ENCODE measurements around the gene AARS1.
"Not testable (repeated sequence)": the region's sequence is repeated elsewhere in the genome, so short reads cannot be mapped to it uniquely, and the experiment has no call there.

The AARS1 gene

DNA sequence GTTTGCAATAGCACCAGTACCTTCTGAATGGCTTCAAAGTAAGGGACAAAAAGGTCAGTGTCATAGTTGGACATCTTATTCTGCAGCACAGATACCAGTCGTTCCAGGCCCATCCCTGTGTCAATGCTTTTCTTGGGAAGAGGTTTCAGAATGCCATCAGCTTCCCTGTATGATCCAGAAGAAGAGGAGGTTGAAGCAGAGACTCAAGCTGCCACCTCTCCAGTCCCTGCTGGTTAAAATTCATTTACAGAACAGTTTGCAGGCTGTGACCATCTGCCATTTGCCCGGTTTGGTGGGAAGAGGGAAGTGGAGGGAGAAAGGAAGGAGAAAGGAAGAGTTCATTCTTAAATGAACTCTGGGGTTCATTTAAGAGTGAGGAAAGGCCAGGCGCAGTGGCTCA lies 19.1 kb downstream of the AARS1 start:
- no peak for DNase-seq

DNA sequence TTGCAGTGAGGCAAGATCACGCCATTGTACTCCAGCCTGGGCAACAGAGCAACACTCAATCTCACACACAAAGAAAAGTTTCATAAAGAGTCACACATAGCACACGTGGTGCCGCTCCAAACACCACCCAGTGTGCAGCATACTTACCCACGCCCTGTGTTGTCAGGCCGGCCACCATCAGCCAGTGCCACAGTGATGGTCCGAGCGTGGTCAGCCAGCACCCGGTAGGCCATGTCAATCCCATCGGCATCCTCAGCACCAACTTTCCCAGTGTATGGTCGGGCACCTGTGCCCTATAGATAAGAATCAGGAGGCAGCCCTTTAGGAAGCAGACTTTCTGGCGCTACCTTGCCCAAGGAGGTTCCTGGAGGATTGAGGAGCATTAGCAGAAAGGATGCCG lies 19.8 kb downstream of the AARS1 start:
- no peak for DNase-seq

DNA sequence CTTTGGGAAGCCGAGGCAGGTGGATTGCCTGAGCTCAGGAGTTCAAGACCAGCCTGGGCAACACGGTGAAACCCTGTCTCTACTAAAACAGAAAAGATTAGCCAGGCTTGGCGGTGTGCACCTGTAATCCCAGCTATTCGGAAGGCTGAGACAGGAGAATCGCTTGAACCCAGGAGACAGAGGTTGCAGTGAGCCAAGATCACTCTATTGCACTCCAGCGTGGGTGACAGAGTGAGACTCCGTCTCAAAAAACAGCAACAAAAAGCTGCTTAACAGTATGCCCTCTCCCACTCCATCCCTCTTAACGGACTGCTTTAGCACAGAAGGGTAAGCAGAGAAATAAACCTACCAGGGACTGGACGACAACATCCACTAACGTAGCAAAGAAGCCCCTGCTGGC lies 21.4 kb downstream of the AARS1 start:
- not testable (repeated sequence) for DNase-seq

DNA sequence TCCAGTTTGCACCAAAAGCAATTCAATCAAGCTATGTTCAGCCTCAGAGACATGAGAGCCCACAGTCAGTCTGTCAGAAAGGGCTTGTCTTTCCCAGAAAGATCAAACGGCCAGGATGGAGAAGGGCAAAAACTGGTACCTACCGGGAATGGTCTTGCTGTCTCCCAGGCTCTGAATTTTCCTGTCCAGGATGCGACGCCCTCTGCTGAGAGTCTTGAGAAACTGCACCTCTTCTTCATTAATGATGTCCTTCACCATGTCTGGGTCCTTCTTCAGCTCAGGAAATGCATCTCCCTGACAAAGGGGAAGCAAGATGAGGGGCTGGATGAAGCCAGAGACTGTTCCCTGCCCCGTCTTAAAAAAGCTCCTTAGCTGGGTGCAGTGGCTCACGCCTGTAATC lies 21.8 kb downstream of the AARS1 start:
- peak; percentile 34 for DNase-seq

DNA sequence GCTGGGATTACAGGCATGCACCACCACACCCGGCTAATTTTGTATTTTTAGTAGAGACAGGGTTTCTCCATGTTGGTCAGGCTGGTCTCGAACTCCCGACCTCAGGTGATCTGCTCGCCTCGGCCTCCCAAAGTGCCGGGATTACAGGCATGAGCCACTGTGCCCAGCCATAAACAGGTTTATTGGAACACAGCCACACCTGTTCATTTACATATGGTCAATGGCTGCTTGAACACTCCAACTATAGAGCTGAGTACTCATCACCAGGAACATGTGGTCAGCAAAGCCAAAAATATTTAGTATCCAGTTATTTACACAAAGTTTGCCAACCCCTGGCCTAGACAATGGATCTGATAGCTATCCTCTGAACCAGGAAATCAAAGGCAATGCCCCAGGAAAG lies 29.4 kb downstream of the AARS1 start:
- DNase-seq = not testable (repeated sequence)

DNA sequence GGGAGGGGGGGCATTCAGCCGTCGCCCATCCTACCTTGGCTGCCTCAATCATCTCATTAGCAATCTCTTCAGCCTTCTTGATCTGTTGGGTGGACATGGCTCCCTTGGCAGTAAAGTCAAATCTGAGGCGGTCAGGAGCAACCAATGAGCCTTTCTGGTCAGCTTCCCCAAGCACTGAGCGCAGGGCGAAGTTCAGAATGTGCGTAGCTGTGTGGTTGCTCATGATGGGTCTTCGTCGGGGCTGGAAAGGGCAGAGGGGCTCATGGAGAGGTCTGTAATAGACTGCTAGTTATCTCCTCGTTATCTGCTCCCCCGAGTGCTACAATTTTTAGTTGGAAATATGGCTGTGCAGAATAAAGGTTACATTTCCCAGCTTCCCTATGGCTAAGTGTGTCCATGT lies 30.4 kb downstream of the AARS1 start:
- DNase-seq = no peak

DNA sequence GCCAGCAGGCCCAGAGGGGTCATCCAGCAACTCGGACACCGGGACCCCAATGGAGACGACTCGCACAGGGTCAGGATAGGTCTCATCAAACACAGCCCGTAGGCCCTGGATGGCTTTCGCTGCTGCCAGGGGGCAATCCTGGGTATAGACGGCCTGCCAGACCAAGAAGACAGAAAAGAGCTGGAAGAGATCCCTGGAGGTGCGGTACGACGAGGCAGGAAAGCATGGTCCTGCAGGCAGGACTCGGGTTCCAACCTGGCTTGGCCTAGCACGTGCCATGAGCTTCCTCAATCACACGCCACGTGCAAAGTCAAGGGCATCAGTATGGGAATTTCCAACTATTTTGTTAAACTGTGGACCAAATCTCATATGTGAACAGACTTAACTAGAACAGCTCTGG lies 31.2 kb downstream of the AARS1 start:
- no peak for DNase-seq

DNA sequence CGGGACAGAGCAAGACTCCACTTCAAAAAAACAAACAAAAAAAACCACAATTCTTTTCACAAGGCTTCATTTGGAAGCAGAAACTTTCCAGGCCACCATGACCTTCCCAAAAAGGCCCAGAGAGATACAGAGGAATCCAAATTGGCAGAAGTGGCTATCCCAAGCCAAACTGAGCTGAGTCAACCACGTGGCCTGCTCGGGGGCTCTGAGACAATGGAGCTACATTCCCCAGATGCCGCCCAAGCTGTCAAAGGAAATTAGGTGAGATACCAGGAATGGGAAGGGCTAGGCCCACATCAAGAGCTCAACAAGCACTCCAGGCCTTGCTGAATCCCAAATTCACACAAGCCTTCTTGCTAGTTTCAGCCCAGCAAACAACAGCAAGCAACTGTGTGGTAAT lies 31.9 kb downstream of the AARS1 start:
- no peak for DNase-seq

DNA sequence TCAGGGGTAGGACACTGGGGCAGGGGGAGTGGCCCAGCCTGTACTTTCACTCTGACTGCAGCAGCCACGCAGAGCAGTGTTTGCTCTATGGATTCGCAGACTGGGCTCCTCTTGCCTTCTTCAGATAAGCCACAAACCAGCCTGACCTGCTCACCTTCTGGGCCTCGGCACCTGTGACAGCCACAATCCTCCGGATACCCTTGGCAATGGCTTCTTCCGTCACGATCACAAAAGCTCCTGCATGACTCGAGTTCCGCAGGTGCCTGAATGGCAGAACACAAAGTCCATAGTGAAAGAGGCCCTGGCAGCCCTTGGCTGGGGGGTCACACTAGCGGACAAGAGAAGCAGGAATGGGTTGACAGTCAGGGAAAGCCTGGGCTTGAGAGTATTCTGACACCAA lies 33.7 kb downstream of the AARS1 start:
- DNase-seq = no peak

DNA sequence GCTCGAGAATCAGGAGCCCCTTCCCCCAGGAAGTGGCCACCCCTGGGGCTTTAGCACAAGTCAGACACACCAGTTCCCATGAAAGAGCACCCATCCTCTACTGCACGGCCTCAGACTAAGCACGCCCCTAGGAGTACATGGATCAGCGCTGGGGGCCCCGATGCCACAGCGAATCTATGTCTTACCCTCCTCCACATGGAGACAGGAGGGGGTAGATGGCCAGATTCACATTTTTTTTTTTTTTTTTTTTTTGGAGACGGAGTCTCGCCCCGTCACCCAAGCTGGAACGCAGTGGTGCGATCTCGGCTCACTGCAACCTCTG lies 34.4 kb downstream of the AARS1 start:
- no peak for DNase-seq

DNA sequence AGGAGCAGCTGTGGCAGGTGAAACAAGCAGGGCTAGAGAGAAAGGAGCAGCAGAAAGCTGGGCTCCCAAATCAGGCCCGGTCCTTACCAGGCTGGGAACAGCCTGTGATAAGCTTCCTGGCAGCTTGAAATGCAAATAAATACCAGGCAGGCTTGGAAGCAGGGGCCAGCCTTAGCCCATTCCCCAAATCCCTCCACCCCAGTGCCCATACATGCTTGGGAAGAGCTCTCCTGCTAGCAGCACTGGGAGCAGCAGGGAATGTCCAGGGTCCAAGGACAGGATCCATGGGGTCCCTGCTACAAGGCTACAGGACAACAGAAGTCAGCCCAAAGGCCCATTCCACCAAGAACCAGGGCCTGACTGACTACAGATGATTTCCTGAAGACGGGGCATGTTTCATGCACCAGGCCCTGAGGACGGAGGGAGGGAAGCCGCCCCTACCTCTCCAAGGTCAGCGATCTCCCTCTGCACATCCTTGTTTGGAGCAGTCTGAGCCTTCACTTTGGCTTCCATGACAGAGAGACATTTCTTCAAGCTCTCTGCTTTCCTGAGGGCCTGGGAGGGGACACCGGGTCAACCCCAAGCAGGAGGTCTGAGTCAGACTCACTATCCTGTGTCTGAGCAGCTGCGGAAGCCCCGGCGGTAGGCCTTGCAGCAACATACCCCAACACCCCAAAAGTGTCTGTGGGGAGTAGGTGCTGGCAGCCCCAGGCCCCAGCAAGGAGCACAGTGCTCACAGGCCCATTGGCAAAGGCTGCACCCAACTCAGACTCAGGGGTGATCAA lies 34.9 kb downstream of the AARS1 start:
- DNase-seq = no peak

DNA sequence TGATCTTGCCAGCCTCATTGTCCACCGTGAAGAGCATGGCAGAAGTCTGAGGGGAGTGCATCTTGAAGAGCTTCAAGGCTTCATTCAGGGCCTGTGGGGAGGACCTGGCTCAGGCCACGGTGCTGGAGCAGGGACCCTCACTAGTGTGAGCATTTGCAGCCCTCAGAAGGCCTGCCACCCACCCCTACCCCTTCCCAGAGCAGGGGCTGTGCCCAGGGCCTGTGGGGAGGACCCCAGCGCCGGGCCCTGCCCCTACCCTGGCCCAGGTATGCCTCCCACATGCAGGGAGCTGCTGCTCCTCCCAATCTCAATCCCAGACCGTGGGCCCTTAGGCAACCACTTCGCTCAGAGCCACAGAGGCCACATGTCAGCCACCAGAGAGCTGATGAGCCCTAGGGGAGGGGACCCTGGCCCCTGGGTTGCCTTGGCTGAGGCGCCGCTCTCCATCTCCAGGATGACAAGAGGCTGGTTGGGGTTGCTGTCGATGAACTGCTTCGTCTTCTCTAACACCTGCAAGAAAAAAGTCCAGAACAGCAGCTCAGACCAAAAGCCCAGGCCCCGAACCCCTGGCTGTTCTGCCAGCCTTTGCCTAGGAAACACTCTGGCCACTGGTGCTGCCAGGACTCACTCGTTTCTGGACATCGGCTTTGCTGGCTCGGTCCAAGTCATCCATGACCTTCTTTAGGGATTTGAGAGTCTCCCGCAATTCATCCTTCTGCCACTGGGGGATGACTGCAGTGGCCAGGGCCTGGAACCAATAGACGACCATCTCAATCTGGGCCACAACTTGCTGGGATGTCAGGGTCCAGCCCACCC lies 35.8 kb downstream of the AARS1 start:
- peak; percentile 47 for DNase-seq

DNA sequence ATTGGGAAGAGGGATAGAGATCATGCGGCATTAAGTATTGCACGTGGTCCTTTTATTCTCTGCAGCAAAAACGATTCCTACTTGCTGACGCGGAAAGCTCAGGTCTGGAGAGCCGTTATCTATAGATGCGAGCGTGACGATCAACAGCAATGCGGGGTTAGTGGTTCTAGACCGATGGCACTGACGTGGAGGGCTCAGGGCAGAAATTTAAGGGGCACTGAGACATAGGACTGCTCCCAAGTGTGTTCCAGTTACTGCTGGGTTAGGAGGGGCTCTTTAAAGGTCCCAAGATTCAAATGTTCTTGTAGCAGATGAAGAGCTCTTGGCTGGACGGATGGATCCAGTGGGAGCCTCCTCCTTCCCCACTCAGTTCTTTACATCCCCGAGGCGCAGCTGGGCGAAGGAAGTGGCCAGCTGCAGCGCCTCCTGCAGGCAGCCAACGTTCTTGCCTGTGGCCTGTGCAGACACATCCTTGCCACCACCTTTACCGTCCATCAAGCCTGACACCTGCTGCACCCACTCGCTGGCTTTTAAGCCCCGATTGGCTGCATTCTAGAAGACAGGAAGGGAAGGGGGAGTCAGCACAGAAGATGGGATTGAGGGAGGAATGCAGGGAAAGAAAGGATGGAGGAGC lies 36.8 kb downstream of the AARS1 start:
- DNase-seq = no peak

DNA sequence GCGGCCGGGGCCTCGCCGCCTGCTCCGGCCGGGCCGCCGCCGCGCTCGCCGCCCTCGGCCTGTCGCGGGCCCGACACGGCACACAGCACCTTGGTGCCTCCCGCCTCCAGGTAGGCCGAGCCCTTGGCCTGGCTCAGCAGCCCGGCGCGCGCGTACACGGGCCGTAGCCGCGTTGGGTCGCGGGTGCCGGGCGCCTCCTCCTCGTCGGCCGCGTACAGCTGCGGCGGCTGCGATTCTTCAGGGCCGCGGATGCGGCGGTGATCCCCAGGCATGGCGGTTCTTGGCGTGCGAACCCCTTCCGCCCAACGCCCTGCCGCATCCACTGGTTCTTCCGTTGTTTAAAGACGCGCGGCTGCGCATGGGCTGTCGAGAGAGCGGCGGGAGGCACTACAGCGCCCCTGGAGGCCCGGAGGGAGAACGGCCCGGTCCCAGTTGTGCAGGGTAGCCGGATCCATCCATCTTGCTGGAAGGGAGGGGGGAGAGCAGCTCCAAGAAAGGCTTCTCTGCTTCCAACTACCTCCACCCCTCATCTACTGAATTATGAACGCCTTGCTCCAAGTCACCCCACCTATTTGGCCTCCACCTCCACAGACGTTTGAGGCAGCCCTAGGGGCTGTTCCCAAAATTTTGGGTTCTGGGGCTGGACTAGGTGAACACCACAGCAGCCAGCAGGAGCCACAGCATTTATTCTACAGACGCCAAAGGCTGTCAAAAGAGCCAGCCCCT lies 37.5 kb downstream of the AARS1 start, which contains the start of gene EXOSC6:
Gene EXOSC6, minus strand, starts transcription at position 312 of the 726 bp plus-strand sequence. Its CDS starts 40 bp downstream, at position 272.
- peak; percentile 93 for DNase-seq

DNA sequence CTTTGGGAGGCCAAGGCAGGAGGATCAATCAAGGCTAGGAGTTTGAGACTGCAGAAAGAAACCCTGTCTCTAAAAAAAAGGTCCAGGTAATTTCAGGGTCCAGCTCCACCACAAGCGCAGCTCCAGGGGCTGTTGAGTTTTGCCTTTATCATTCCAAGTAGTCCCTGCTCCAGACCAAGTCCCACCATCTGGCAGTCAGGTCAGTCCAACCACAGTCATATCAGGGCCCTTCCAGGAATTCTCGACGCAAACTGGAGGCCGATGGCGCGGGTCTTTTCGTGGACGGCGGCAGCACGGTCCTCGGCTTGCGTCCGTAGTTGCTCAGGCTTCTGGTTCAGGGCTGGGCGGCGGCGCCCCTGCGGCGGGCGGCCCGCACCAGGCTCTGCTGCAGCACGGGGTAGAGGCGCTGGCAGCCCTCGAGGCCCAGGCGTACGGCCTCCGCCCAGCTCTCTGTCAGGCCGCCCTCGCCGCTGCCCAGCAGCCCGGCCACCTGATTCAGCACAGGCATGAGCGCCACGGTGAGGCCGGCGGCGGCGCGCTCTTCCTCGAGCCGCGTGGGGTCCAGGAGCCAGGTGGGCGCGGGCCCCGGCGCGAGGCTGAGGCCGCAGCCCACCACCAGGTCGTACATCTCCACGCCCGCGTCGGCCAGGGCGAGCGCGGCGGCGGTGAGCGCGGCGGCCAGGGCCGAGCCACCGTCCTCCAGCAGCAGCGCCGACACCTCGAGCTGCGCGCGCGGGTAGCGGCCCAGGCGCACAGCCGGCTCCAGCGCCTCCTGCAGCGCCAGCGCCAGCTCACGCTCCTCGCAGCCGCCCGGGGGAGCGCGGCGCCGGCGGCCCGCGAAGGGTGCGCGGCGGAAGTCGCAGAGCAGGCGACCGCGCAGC lies 38.3 kb downstream of the AARS1 start:
- DNase-seq = peak; percentile 21

DNA sequence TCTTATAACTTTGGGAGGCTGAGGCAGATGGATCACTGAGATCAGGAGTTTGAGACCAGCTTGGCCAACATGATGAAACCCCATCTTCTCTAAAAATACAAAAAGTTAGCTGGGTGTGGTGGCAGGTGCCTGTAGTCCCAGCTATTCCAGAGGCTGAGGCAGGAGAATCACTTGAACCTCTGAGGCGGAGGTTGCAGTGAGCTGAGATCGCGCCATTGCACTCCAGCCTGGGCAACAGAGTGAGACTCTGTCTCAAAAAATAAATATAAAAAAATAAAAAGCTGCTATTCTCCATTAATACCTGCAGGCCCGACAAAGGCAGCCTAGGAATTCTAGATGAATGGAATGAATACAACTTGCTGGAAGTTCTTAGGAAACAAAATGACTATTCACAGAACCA lies 39.6 kb downstream of the AARS1 start:
- not testable (repeated sequence) for DNase-seq

DNA sequence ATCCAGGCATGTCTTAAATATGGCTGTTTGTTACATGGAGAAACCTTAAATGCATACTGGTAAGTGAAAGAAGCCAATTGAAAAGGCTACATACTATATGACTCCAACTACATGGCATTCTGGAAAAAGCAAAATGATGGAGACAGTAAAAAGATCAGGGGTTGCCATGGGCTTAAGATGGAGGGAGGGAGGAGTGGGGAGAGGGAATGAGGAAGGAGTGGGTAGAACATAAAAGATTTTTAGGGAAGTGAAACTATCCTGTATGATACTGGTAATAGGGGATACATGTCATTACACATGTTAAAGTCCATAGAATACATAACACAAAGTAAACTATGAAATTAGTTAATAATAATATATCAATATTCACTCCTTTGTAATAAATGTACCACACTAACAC lies 50.5 kb downstream of the AARS1 start:
- not testable (repeated sequence) for DNase-seq

DNA sequence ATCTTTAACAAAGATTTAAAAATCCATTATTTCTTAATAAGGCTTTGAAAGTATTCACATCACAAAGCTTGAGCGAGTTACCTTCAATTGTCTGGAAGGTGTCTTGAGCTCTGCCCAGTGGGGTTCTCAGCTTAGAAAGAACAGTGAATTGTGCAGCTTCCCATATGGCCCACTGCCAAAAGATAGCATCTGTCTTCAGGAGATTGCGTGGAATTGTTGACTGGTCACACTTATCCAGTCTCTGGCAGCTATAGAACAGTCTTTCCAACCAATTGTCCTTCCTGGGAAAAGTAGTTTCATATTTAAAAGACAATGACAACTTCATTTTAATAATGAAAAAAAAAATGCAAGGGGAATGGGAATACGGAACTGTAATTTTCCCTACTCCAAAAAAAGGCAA lies 57.5 kb downstream of the AARS1 start:
- not testable (repeated sequence) for DNase-seq

DNA sequence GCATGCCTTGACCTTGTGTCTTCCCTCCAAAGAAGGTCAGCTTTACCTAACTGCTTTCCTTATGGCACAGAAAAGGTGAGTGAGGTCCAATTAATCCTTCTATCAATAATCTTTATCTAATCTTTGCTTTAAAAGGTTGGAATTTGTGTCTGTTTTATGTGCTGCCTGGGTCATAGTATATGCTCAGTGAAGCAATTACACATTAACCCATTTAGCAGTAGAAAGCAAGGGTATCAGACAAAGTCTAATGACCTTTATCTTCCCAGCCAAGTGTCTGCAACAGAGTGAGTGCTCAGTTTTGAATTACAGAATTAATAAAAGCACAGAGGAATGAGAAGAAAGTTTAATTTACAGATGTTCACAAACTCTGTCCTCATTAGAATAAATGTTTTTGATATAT lies 63.3 kb downstream of the AARS1 start:
- not testable (repeated sequence) for DNase-seq

DNA sequence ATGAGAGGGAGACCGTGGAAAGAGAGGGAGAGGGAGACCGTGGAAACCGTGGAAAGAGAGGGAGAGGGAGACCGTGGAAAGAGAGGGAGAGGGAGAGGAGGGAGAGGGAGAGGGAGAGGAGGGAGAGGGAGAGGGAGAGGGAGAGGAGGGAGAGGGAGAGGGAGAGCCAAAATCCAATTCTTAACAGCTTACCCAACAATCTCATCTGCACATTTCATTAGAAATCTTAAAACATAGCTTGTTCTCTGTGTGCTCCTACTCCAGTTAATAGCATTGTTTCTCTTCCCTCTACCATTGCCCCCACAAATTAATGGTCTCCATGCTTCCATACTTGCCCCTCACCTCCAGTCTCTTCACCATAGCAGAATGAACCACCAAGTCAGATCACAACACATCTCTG lies 63.9 kb downstream of the AARS1 start:
- DNase-seq = not testable (repeated sequence)

DNA sequence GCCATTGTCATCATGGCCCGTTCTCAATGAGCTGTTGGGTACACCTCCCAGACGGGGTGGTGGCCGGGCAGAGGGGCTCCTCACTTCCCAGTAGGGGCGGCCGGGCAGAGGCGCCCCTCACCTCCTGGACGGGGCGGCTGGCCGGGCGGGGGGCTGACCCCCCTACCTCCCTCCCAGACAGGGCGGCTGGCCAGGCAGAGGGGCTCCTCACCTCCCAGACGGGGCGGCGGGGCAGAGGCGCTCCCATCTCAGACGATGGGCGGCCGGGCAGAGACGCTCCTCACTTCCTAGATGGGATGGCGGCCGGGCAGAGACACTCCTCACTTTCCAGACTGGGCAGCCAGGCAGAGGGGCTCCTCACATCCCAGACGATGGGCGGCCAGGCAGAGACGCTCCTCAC lies 64.7 kb downstream of the AARS1 start:
- DNase-seq = not testable (repeated sequence)

DNA sequence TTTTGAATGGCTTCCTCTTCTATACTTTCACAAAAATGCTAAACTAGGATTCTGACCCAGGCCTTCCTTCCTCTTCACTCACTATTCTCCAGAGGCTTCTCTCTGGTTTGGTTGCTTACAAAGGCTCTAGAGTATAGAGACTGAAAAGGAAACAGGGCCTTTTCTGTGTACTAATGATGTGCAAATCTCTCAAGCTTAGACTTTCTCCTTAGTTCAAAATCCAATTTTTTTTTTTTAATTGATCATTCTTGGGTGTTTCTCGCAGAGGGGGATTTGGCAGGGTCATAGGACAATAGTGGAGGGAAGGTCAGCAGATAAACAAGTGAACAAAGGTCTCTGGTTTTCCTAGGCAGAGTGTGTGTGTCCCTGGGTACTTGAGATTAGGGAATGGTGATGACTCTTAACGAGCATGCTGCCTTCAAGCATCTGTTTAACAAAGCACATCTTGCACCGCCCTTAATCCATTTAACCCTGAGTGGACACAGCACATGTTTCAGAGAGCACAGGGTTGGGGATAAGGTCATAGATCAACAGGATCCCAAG lies 65.3 kb downstream of the AARS1 start:
- DNase-seq = not testable (repeated sequence)

Data from CD4-positive, alpha-beta T cell treated with Interleukin-17A for 1 hour (primary cell).